ENCODE results near the gene LRRC8E. TPM values are rescaled to one million over a fixed set of nuclear protein-coding genes. Genes with fewer than 3 reads are reported as not detected.
"Not testable (repeated sequence)": the region's sequence is repeated elsewhere in the genome, so short reads cannot be mapped to it uniquely, and the experiment has no call there.

LRRC8E gene
- total RNA-seq, 1 donor from 2014 or later: not detected

- peaks cover 2% of the 10 kb centered on the region for H3K27me3 Mint-ChIP-seq (ENCODE audit: low read depth)
- H3K9me3 Mint-ChIP-seq: no peaks in the 10 kb centered on the region
- H3K4me1 Mint-ChIP-seq (ENCODE audit: low read depth): no peaks in the 10 kb centered on the region
- intact Hi-C loops (cut with micrococcal nuclease): no loop called here
- no peak overlapping the region for H3K4me3 Mint-ChIP-seq (ENCODE audit: low read depth)
- H3K27ac Mint-ChIP-seq: no peak overlapping the region
- no peak for DNase-seq (ENCODE audit: low spot score)
- H3K36me3 Mint-ChIP-seq (ENCODE audit: low read depth): no peaks in the 10 kb centered on the region
Observed at GRCh38 chr19:7858109-7858770, 30.1 kb upstream of the LRRC8E start.

DNA sequence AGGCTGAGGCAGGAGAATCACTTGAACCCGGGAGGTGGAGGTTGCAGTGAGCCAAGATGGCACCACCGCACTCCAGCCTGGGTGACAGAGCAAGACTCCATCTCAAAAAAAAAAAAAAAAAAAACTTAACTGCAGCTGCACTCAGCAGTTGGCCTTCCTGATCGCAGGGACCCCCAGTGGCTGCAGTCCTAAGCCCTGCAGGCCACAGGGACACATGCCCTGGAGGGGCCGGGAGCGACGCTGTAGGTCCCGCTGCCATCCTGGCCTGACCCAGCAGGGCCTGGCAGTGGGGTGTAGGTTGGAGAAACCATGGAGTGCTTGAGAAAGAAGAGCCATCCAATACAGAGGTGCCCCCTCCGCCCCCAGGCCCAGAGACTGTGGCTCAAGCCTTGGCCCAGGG lies 29.2 kb upstream of the LRRC8E start:
- H3K27me3 Mint-ChIP-seq (ENCODE audit: low read depth); intact Hi-C loops (cut with micrococcal nuclease); H3K4me1 Mint-ChIP-seq (ENCODE audit: low read depth); H3K9me3 Mint-ChIP-seq; DNase-seq (ENCODE audit: low spot score); H3K36me3 Mint-ChIP-seq (ENCODE audit: low read depth); H3K27ac Mint-ChIP-seq; H3K4me3 Mint-ChIP-seq (ENCODE audit: low read depth): not testable (repeated sequence)

- peaks cover 11% of the 10 kb centered on the region for H3K27me3 Mint-ChIP-seq (ENCODE audit: low read depth)
- DNase-seq (ENCODE audit: low spot score): no peak
- H3K27ac Mint-ChIP-seq: no peak overlapping the region
- no peaks in the 10 kb centered on the region for H3K36me3 Mint-ChIP-seq (ENCODE audit: low read depth)
- intact Hi-C loops (cut with micrococcal nuclease): no loop called here
- H3K4me3 Mint-ChIP-seq (ENCODE audit: low read depth): no peak overlapping the region
- peaks cover under 1% of the 10 kb centered on the region for H3K4me1 Mint-ChIP-seq (ENCODE audit: low read depth)
- H3K9me3 Mint-ChIP-seq: no peaks in the 10 kb centered on the region
Observed at GRCh38 chr19:7859831-7860713, 28.2 kb upstream of the LRRC8E start.

- DNase-seq (ENCODE audit: low spot score): no peak
- Mint-ChIP-seq H3K4me3 (ENCODE audit: low read depth) (no peak overlapping the region), H3K9me3 (no peaks in the 10 kb centered on the region), H3K27me3 (ENCODE audit: low read depth) (peaks cover 16% of the 10 kb centered on the region), H3K36me3 (ENCODE audit: low read depth) (no peaks in the 10 kb centered on the region), H3K4me1 (ENCODE audit: low read depth) (peaks cover 7% of the 10 kb centered on the region), H3K27ac (no peak overlapping the region)
- intact Hi-C loops (cut with micrococcal nuclease): no loop called here
Observed at GRCh38 chr19:7860714-7861618, 27.3 kb upstream of the LRRC8E start.

DNA sequence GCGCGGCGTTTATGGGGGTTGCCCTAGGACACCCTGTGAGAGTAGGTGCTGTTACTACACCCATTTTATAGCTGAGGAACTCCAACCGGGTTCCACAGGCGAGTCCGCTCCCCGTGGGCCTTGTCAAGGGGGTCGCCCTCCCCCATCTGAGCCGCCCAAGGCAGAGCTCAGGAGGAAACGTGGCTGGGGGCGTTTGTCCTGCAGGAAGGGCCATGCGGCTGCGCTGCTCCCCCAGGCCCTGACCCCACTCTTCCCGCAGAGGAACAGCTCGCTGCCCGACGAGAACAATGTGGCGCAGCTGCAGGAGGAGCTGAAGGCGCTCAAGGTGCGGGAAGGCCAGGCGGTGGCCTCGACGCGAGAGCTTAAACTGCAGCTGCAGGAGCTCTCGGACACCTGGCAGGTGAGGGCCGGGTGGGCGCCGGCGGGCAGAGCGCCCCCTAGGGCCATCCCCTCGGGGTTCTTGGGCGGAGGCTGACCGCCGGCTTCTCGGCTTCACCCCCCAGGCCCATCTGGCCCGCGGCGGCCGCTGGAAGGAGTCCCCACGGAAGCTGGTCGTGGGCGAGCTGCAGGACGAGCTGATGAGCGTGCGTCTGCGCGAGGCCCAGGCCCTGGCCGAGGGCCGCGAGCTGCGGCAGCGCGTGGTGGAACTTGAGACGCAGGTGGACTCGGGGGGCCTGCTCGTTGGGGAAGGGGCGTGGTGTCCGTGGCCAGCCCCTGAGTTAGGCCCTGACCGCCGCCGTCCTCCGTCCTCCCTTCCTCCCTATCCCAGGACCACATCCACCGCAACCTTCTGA lies 26.5 kb upstream of the LRRC8E start:
- no peak overlapping the region for H3K27ac Mint-ChIP-seq
- peak overlapping the region; percentile 26 for H3K4me3 Mint-ChIP-seq (ENCODE audit: low read depth)
- peaks cover 7% of the 10 kb centered on the region for H3K4me1 Mint-ChIP-seq (ENCODE audit: low read depth)
- H3K27me3 Mint-ChIP-seq (ENCODE audit: low read depth): peaks cover 20% of the 10 kb centered on the region
- intact Hi-C loops (cut with micrococcal nuclease): loop anchor here (2.0 kb wide), 1 partner anchor 59 kb away; the partner anchor contains the start of gene SNAPC2
- no peak for DNase-seq (ENCODE audit: low spot score)
- no peaks in the 10 kb centered on the region for H3K36me3 Mint-ChIP-seq (ENCODE audit: low read depth)
- H3K9me3 Mint-ChIP-seq: no peaks in the 10 kb centered on the region

GRCh38 chr19:7862413-7862951 lies 25.8 kb upstream of the LRRC8E start:
- H3K36me3 Mint-ChIP-seq (ENCODE audit: low read depth): no peaks in the 10 kb centered on the region
- peaks cover 7% of the 10 kb centered on the region for H3K4me1 Mint-ChIP-seq (ENCODE audit: low read depth)
- H3K27me3 Mint-ChIP-seq (ENCODE audit: low read depth): peaks cover 27% of the 10 kb centered on the region
- H3K27ac Mint-ChIP-seq: no peak overlapping the region
- DNase-seq (ENCODE audit: low spot score): peak; percentile 58
- intact Hi-C loops (cut with micrococcal nuclease): loop anchor here (2.0 kb wide), 1 partner anchor 58 kb away; the partner anchor contains the start of gene SNAPC2
- H3K4me3 Mint-ChIP-seq (ENCODE audit: low read depth): peak overlapping the region; percentile 26
- no peaks in the 10 kb centered on the region for H3K9me3 Mint-ChIP-seq

GRCh38 chr19:7863157-7863970 lies 24.9 kb upstream of the LRRC8E start:
- H3K27ac Mint-ChIP-seq: no peak overlapping the region
- no peak for DNase-seq (ENCODE audit: low spot score)
- intact Hi-C loops (cut with micrococcal nuclease): loop anchor here (2.0 kb wide), 1 partner anchor 57 kb away; the partner anchor contains the start of gene SNAPC2
- no peak overlapping the region for H3K4me3 Mint-ChIP-seq (ENCODE audit: low read depth)
- peaks cover 28% of the 10 kb centered on the region for H3K27me3 Mint-ChIP-seq (ENCODE audit: low read depth)
- no peaks in the 10 kb centered on the region for H3K36me3 Mint-ChIP-seq (ENCODE audit: low read depth)
- peaks cover 7% of the 10 kb centered on the region for H3K4me1 Mint-ChIP-seq (ENCODE audit: low read depth)
- no peaks in the 10 kb centered on the region for H3K9me3 Mint-ChIP-seq

GRCh38 chr19:7863971-7864689 lies 24.2 kb upstream of the LRRC8E start:
- no peaks in the 10 kb centered on the region for H3K36me3 Mint-ChIP-seq (ENCODE audit: low read depth)
- no peak for DNase-seq (ENCODE audit: low spot score)
- H3K27me3 Mint-ChIP-seq (ENCODE audit: low read depth): peaks cover 28% of the 10 kb centered on the region
- intact Hi-C loops (cut with micrococcal nuclease): loop anchor here (2.0 kb wide), 1 partner anchor 57 kb away; the partner anchor contains the start of gene SNAPC2
- H3K27ac Mint-ChIP-seq: no peak overlapping the region
- H3K4me3 Mint-ChIP-seq (ENCODE audit: low read depth): no peak overlapping the region
- H3K9me3 Mint-ChIP-seq: no peaks in the 10 kb centered on the region
- peaks cover 7% of the 10 kb centered on the region for H3K4me1 Mint-ChIP-seq (ENCODE audit: low read depth)

DNA sequence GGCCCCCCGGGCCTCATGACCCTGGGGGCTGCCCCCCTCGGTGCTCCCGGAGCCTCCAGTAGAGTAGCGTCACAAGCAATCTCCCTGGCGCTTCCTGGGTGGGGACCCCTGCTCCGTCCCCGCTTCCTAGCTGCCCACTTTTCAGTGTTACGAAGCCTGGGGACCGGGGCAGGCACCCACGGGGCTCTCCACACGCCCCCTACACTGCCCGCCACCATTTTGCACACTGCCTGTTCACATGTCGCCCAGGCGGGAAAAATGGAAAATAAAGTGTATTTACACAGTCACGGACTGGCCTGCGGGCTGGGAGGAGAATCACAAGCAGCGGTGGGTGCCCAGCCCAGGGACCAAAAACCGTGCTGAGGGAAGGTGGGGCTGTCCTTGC lies 23.6 kb upstream of the LRRC8E start:
- Mint-ChIP-seq H3K27me3 (ENCODE audit: low read depth) (peaks cover 28% of the 10 kb centered on the region), H3K4me3 (ENCODE audit: low read depth) (no peak overlapping the region), H3K9me3 (no peaks in the 10 kb centered on the region), H3K36me3 (ENCODE audit: low read depth) (no peaks in the 10 kb centered on the region), H3K4me1 (ENCODE audit: low read depth) (peaks cover 7% of the 10 kb centered on the region), H3K27ac (no peak overlapping the region)
- no peak for DNase-seq (ENCODE audit: low spot score)
- intact Hi-C loops (cut with micrococcal nuclease): loop anchor here (5.0 kb wide), 1 partner anchor 37 kb away; no protein-coding TSS in a partner anchor

- H3K27me3 Mint-ChIP-seq (ENCODE audit: low read depth): peaks cover 28% of the 10 kb centered on the region
- intact Hi-C loops (cut with micrococcal nuclease): loop anchor here (5.0 kb wide), 1 partner anchor 38 kb away; no protein-coding TSS in a partner anchor
- peaks cover 7% of the 10 kb centered on the region for H3K4me1 Mint-ChIP-seq (ENCODE audit: low read depth)
Observed at GRCh38 chr19:7865262-7865911, 22.9 kb upstream of the LRRC8E start.

More at GRCh38 chr19:7865262-7865911, 22.9 kb upstream of the LRRC8E start:
- Mint-ChIP-seq H3K36me3 (ENCODE audit: low read depth) (no peaks in the 10 kb centered on the region), H3K4me3 (ENCODE audit: low read depth) (peak overlapping the region; percentile 26), H3K9me3 (no peaks in the 10 kb centered on the region), H3K27ac (no peak overlapping the region)
- no peak for DNase-seq (ENCODE audit: low spot score)
